ENCODE data around the gene EIF2S3.

DNA sequence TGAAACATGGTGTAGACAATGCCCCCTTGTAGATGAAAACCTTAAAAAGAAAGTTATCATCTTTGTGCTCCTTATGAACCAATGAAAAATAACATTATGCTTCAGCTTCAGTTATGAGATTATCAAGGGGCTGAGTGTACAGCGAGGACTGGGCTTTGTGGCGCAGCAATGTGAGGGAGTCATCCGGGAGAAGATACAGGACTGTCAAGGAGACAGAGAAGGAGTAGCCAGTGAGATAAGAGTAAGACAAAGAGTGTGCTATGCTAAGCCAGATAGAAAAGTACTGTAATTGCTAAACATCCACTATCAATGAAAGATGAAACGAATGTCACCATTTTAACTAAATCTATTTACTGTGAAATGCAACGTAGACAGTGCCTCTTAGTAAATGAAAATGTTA is 24.2 kb upstream of the EIF2S3 start:
- TF ChIP-seq, protein P1, sequence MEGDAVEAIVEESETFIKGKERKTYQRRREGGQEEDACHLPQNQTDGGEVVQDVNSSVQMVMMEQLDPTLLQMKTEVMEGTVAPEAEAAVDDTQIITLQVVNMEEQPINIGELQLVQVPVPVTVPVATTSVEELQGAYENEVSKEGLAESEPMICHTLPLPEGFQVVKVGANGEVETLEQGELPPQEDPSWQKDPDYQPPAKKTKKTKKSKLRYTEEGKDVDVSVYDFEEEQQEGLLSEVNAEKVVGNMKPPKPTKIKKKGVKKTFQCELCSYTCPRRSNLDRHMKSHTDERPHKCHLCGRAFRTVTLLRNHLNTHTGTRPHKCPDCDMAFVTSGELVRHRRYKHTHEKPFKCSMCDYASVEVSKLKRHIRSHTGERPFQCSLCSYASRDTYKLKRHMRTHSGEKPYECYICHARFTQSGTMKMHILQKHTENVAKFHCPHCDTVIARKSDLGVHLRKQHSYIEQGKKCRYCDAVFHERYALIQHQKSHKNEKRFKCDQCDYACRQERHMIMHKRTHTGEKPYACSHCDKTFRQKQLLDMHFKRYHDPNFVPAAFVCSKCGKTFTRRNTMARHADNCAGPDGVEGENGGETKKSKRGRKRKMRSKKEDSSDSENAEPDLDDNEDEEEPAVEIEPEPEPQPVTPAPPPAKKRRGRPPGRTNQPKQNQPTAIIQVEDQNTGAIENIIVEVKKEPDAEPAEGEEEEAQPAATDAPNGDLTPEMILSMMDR (IDR thresholded peaks at IDR 0.05), result no peak
- no peak for TF ChIP-seq POLR2AphosphoS5 (IDR thresholded peaks at IDR 0.05)
